ENCODE results near the gene NMRK2.

The NMRK2 gene

GRCh38 chr19:3955688-3956087 lies 22.8 kb downstream of the NMRK2 start:
- DNase-seq (ENCODE audit: low read depth in 1 of 2, low spot score in 1 of 2), result no peak
- TF ChIP-seq SPI1 (IDR thresholded peaks at IDR 0.05; ENCODE audit: borderline replicate concordance, low read depth) (no peak), REST (IDR thresholded peaks at IDR 0.05; ENCODE audit: insufficient replicate concordance, low read depth) (no peak), POLR2AphosphoS5 (IDR thresholded peaks at IDR 0.05; ENCODE audit: low read depth) (no peak), GABPA (IDR thresholded peaks at IDR 0.05; ENCODE audit: low read depth) (no peak)
- TF ChIP-seq, protein P1, sequence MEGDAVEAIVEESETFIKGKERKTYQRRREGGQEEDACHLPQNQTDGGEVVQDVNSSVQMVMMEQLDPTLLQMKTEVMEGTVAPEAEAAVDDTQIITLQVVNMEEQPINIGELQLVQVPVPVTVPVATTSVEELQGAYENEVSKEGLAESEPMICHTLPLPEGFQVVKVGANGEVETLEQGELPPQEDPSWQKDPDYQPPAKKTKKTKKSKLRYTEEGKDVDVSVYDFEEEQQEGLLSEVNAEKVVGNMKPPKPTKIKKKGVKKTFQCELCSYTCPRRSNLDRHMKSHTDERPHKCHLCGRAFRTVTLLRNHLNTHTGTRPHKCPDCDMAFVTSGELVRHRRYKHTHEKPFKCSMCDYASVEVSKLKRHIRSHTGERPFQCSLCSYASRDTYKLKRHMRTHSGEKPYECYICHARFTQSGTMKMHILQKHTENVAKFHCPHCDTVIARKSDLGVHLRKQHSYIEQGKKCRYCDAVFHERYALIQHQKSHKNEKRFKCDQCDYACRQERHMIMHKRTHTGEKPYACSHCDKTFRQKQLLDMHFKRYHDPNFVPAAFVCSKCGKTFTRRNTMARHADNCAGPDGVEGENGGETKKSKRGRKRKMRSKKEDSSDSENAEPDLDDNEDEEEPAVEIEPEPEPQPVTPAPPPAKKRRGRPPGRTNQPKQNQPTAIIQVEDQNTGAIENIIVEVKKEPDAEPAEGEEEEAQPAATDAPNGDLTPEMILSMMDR (IDR thresholded peaks at IDR 0.05; ENCODE audit: insufficient read depth, low read length), result no peak
- Histone ChIP-seq H3K4me3 (replicated peaks; ENCODE audit: insufficient read depth, low read length) (no peak overlapping the region), H3K27ac (replicated peaks) (no peak overlapping the region), H3K27me3 (ENCODE audit: insufficient read depth, poor library complexity, severe bottlenecking) (peaks cover 4% of the 10 kb centered on the region)

DNA sequence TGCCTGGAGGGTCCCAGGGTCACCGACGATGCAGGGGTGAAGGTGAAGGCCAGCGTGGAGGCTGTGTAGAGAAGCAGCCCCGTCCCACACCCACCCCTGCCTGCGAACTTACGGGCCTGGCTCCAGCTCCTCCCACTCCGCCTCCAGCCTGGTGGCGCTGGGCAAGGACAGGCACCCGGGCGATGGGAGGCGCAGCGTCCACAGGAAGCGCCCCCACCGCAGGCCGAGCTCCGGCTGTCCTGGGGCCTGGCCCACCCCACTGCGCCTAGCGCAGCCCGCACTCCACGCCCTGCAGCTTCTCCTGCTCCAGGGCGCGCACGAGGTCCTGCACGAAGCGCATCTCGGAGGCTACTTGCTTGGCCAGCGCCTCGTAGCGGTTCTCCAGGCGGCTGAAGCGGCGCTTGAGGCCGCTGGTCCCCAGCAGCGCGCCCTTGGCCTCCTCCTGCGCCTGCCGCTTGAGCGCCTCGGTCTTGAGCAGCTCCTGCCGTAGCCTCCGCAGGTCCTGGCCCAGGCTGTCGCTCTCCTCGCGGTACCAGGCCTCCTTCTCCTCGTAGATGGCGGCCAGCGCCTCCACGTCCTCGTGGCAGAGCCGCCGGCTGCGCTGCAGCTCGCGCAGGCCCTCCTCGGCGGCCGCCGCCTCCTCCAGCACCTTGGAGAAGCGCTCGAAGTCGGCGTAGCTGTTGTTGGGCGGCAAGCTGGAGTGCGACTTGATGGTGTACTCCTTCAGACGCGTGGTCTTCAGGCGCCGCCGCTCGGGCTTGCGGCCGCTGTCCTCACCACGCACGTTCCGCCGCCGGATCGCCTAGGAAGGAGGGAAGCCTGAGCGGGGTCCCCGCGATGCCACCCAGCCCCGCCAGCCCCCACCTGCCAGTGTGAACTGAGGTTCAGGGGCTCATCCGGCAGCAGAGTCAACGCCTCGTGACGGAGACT lies 26.2 kb downstream of the NMRK2 start:
- DNase-seq (ENCODE audit: low read depth in 1 of 2, low spot score in 1 of 2), result no peak
- H3K27ac ChIP-seq (replicated peaks), result no peak overlapping the region
- H3K27me3 ChIP-seq (ENCODE audit: insufficient read depth, poor library complexity, severe bottlenecking), result no peaks in the 10 kb centered on the region
- TF ChIP-seq GABPA (IDR thresholded peaks at IDR 0.05; ENCODE audit: low read depth) (no peak), POLR2AphosphoS5 (IDR thresholded peaks at IDR 0.05; ENCODE audit: low read depth) (no peak), REST (IDR thresholded peaks at IDR 0.05; ENCODE audit: insufficient replicate concordance, low read depth) (no peak), SPI1 (IDR thresholded peaks at IDR 0.05; ENCODE audit: borderline replicate concordance, low read depth) (no peak)
- TF ChIP-seq, protein P1 (IDR thresholded peaks at IDR 0.05; ENCODE audit: insufficient read depth, low read length), result no peak
- H3K4me3 ChIP-seq (replicated peaks; ENCODE audit: insufficient read depth, low read length), result no peak overlapping the region

GRCh38 chr19:3959766-3960131 lies 26.9 kb downstream of the NMRK2 start:
- TF ChIP-seq SPI1 (IDR thresholded peaks at IDR 0.05; ENCODE audit: borderline replicate concordance, low read depth) (no peak), GABPA (IDR thresholded peaks at IDR 0.05; ENCODE audit: low read depth) (no peak), POLR2AphosphoS5 (IDR thresholded peaks at IDR 0.05; ENCODE audit: low read depth) (no peak), REST (IDR thresholded peaks at IDR 0.05; ENCODE audit: insufficient replicate concordance, low read depth) (no peak)
- TF ChIP-seq, protein P1 (IDR thresholded peaks at IDR 0.05; ENCODE audit: insufficient read depth, low read length), result no peak
- H3K27me3 ChIP-seq (ENCODE audit: insufficient read depth, poor library complexity, severe bottlenecking), result no peaks in the 10 kb centered on the region
- no peak overlapping the region for H3K27ac ChIP-seq (replicated peaks)
- H3K4me3 ChIP-seq (replicated peaks; ENCODE audit: insufficient read depth, low read length), result no peak overlapping the region
- DNase-seq (ENCODE audit: low read depth in 1 of 2, low spot score in 1 of 2), result no peak

Data from HL-60 (cell line).